ENCODE results near the gene VWA7.

Gene VWA7

GRCh38 chr6:31744422-31744821 is 32.7 kb downstream of the VWA7 start:
- no peak for DNase-seq

- DNase-seq = no peak
These were observed 34.2 kb downstream of the VWA7 start for GRCh38 chr6:31742894-31743293.

- DNase-seq = no peak
These were observed 35.3 kb downstream of the VWA7 start for GRCh38 chr6:31741815-31742214.

- no peak for DNase-seq
These were observed 36.5 kb downstream of the VWA7 start for GRCh38 chr6:31740397-31741223.

- peak; percentile 99 for DNase-seq
These were observed 37.3 kb downstream of the VWA7 start, which contains the start of gene MSH5 for GRCh38 chr6:31739639-31740396. TSS of gene MSH5 (plus strand) at chr6:31740005. CDS start at chr6:31740467, 462 bp downstream.

- peak; percentile 92 for DNase-seq
These were observed 38.8 kb downstream of the VWA7 start for GRCh38 chr6:31737991-31738979.

GRCh38 chr6:31737315-31737990 is 39.7 kb downstream of the VWA7 start:
- DNase-seq = no peak

- DNase-seq = no peak
These were observed 40.3 kb downstream of the VWA7 start for GRCh38 chr6:31736768-31737314.

- DNase-seq = peak; percentile 63
These were observed 40.9 kb downstream of the VWA7 start, which contains the start of gene CLIC1 for GRCh38 chr6:31736021-31736767. TSS of gene CLIC1 (minus strand) at chr6:31736530. CDS start at chr6:31736300, 230 bp downstream.

GRCh38 chr6:31734821-31735406 is 42.2 kb downstream of the VWA7 start:
- DNase-seq = no peak

- no peak for DNase-seq
These were observed 42.8 kb downstream of the VWA7 start for GRCh38 chr6:31734247-31734820.

- no peak for DNase-seq
These were observed 43.4 kb downstream of the VWA7 start for GRCh38 chr6:31733734-31734133.

- no peak for DNase-seq
These were observed 45.1 kb downstream of the VWA7 start for GRCh38 chr6:31732029-31732428.

GRCh38 chr6:31730631-31731086 is 46.5 kb downstream of the VWA7 start:
- no peak for DNase-seq

- no peak for DNase-seq
These were observed 47.0 kb downstream of the VWA7 start for GRCh38 chr6:31729979-31730630.

- peak; percentile 62 for DNase-seq
These were observed 47.6 kb downstream of the VWA7 start for GRCh38 chr6:31729515-31729978.

- DNase-seq = no peak
These were observed 48.2 kb downstream of the VWA7 start, which contains the start of gene DDAH2 for GRCh38 chr6:31728767-31729514. TSS of gene DDAH2 (minus strand) at chr6:31729299. CDS start at chr6:31729161, 138 bp downstream.
